HG02840 (cell line): Measurements from ENCODE around the gene MXI1.
"Not testable (repeated sequence)": the region's sequence is repeated elsewhere in the genome, so short reads cannot be mapped to it uniquely, and the experiment has no call there.

ENCODE experiments used
- ATAC-seq: cut with Tn5 transposase; IDR thresholded peaks from one replicate; pipeline ENCODE4 v1.9.1; 2021; ENCODE audit warnings: mild to moderate bottlenecking, moderate library complexity, moderate number of reproducible peaks; ENCODE audit not compliant: unreplicated experiment, low FRiP score

Gene MXI1

GRCh38 chr10:110306452-110306768, 99.0 kb downstream of the MXI1 start:
- ATAC-seq, result no peak

- ATAC-seq, result no peak
Observed at GRCh38 chr10:110307805-110308204, 100.4 kb downstream of the MXI1 start.

GRCh38 chr10:110310741-110311140, 103.3 kb downstream of the MXI1 start:
- no peak for ATAC-seq

- no peak for ATAC-seq
Observed at GRCh38 chr10:110311357-110311949, 104.0 kb downstream of the MXI1 start.

- no peak for ATAC-seq
Observed at GRCh38 chr10:110312206-110312605, 104.8 kb downstream of the MXI1 start.

GRCh38 chr10:110313674-110314073, 106.3 kb downstream of the MXI1 start:
- no peak for ATAC-seq

- no peak for ATAC-seq
Observed at GRCh38 chr10:110317866-110318850, 110.8 kb downstream of the MXI1 start.

DNA sequence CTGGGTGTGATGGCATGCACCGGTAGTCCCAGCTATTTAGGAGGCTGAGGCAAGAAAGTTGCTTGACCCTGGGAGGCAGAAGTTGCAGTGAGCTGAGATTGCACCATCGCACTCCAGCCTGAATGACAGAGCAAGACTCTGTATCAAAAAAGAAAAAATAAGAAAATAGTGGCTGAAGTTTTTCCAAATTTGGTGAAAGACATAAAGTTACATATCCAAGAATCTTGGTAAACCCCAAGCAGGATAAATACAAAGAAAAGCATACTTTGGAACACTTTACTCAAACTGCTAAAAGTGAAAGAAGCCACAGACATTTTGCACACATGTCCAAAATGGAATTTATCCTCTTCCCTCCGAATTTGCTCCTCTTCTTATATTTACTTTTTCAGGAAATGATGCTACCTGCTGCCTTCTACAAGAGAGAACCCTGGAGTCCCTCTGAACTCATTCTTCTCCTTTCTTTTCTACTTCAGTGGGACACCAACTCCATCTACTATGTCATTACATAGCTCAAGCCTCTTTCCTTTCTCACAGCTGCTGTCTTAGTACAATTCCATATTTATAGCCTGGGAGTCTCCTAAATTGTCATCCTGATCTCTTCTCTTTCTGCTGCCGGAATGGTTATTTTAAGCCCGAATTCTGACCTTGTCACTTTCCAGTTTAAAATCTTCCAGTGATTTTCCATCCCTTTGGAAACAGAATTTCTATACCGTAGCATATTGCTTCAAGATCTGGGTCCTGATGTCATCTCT, 114.6 kb downstream of the MXI1 start:
- ATAC-seq, result no peak

DNA sequence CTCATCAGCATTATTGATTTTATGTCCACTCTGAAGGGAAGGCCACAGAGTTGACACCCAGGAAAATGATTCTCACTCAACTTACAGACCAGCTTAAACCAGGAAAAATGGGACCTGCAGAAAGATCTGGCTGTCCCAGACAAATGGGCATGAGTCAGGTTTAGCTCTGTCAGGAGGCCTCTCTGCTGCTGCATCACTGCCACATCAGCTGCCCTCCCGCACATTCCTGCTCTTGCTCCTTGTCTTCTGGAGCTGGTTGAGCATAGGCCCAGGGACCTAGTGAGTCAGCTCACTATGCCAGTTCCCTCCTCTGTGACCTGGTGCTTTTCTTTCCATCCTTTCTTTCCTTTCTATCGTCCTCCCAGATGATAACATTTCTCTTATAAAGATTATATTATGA, 116.1 kb downstream of the MXI1 start:
- no peak for ATAC-seq

DNA sequence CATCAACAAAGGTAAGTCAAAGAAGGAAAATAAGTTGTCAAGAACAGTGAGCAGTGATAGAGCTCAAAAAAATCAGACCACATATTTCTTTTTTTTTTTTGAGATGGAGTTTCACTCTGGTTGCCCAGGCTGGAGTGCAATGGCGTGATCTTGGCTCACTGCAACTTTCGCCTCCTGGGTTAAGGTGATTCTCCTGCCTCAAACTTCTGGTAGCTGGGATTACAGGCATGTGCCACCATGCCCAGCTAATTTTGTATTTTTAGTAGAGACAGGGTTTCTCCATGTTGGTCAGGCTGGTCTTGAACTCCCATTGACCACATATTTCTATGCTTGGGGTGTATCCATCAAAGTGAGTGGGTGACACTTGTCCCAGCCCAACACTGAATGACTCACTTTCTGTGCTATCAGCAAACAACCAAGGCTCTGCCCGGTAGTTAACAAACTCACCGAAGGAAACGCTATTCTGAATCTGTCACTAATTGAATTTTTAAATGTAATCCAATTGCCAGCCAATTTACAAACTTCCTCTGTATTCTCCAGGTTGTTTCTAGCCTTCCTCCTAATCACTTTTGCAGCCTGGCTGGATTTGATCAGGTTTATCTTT, 116.9 kb downstream of the MXI1 start:
- ATAC-seq, result no peak

- no peak for ATAC-seq
Observed at GRCh38 chr10:110324805-110325280, 117.4 kb downstream of the MXI1 start.

DNA sequence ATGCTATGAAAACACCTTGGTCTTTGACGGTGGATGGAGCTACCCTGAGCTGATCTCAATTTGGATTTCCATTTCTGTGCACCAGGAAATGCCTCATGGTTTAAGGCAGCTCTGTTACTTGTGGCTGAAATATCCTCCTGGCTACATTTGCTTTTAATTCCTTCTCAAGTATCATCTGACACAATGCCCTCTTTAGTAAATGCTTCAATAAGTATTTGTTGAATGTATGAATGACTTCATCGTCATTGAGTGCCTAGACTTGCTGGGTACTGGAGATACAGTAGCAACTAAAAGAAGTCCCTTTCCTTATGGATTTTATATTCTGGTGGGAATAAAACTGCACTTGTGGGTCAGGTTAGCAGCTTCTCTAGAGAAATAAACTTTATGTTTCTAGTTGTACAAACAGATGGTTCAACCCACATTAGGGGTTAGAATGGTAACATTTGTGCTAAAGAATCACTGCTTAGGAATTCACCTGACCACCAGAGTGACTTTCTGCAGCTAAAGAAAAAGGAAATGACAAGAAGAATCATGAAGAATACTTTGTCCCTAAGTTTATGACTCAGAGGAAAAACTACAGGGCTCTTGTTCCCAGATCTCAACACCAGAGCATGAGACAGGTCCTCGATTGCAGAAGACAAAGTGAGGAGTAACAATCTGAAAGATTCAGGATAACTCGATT, 119.1 kb downstream of the MXI1 start:
- ATAC-seq, result no peak

DNA sequence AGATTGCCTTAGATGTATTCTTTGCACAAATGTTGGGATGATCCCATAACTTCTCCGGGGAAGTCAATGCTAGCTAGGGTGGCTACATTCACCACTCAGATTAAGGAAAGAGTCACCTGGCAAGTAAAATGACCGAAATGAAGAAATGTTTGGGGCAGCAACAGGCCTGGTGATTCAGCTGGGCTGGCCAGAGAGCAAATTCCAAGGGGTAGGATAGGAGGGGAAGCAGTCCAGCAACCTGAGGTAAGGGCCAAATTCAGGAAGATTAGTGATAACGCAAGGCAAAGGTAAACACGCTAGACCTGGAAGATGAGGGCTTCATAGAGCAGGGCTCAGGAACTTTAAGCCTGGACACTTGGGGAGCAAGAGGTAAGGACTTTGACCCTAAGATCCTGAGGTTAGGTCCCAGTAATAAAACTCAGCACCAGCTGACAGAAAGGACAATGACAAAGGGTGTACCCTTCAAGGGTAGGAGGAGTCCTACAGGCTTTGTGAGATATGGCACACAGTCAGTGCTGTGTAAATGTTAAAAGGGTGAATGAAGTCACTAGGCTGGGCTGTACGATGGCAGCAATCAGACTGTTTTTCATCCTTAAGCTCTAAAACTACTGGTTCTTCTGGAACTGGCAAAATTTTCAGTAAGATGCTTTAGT, 120.0 kb downstream of the MXI1 start:
- ATAC-seq, result no peak

DNA sequence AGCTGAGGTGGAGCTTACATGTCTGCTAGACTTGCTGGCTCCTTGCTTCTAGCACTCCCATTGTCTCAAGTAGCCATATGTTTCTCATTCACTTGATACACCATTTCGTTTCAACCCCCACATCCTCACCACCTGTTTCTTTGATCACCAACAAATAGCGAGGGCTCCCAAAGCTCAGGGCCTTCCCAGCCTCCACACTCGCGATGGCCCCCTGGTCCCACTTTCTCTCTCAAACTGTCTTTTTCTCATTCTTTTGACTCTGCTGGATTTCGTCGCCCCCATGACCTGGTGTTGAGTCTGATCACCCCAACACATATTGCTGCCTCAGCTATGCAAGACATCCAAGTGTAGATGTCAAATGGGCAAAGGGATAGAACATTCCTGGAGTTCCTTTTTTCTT, 123.3 kb downstream of the MXI1 start:
- no peak for ATAC-seq

DNA sequence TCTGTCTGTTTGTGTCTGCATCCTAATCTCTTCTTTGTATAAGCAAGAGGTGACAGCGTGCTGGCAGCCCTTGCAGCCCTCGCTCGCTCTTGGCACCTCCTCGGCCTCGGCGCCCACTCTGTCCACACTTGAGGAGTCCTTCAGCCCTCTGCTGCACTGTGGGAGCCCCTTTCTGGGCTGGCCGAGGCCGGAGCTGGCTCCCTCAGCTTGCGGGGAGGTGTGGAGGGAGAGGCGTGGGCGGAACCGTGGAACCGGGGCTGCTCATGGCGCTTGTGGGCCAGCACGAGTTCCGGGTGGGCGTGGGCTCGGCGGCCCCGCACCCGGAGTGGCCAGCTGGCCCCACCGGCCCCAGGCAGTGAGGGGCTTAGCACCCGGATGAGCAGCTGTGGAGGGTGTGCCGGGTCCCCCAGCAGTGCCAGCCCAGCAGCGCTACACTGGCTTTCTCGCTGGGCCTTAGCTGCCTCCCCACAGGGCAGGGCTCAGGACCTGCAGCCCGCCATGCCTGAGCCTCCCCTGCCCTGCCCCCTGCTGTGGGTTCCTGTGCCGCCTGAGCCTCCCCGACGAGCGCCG, 123.9 kb downstream of the MXI1 start:
- not testable (repeated sequence) for ATAC-seq

GRCh38 chr10:110334061-110334656, 126.8 kb downstream of the MXI1 start:
- ATAC-seq, result no peak

DNA sequence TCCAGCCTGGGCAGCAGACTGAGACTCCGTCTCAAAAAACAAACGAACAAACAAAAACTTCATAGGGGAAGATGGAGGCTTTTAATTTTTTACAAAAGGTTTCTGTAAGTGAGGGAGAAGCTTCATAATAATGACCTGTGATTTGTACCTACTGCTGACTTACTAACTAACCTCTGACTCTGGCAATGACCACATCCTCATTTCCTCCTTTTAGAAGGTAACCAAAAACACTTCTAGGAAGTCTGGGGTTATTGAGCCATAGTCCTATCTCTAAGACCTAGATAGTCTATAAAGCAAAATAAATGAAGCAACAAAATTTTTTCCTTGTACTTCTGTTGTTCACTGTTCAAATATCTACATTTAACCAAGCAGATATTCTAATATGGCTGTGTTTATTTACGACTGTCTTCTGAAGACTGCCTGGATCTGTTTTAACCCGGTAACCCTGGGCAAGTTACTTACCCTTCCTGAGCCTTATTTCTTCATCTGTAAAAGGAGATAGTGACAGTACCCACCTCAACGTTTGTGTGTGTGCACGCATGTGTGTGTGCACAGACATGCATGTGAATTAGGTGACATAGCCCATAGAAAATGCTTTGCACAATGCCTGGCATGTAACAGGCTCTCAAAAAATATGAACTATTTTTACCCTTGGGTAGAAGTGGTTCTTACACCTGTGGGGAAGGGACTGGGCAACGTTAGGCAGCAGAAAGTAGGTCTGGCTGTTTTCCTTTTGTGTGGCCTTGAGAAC, 128.1 kb downstream of the MXI1 start:
- no peak for ATAC-seq

- ATAC-seq, result no peak
Observed at GRCh38 chr10:110336111-110336721, 128.8 kb downstream of the MXI1 start.
